Osteocyte (in vitro differentiated cells): Measurements from ENCODE around the gene KCNMB4. TPM values are rescaled to one million over a fixed set of nuclear protein-coding genes. Genes with fewer than 3 reads are reported as not detected.

ENCODE experiments used
- DNase-seq: peaks from one replicate; pipeline ENCODE4 v3.0.0; 2021; ENCODE audit warnings: mixed read lengths; ENCODE audit not compliant: unreplicated experiment; ENCODE audit errors: extremely low spot score
- H3K27ac Mint-ChIP-seq: one replicate; pipeline ENCODE4 v1.8.0; 2021; ENCODE audit warnings: mild to moderate bottlenecking, mixed read lengths; ENCODE audit not compliant: unreplicated experiment
- H3K27me3 Mint-ChIP-seq: one replicate; pipeline ENCODE4 v1.8.0; 2021; ENCODE audit warnings: mixed read lengths; ENCODE audit not compliant: unreplicated experiment
- H3K36me3 Mint-ChIP-seq: one replicate; pipeline ENCODE4 v1.8.0; 2021; ENCODE audit warnings: mixed read lengths; ENCODE audit not compliant: unreplicated experiment
- H3K4me1 Mint-ChIP-seq: one replicate; pipeline ENCODE4 v1.8.0; 2021; ENCODE audit warnings: mixed read lengths; ENCODE audit not compliant: unreplicated experiment
- H3K4me3 Mint-ChIP-seq: one replicate; pipeline ENCODE4 v1.8.0; 2021; ENCODE audit warnings: mild to moderate bottlenecking, moderate library complexity, mixed read lengths; ENCODE audit not compliant: unreplicated experiment
- H3K9me3 Mint-ChIP-seq: one replicate; pipeline ENCODE4 v1.8.0; 2021; ENCODE audit warnings: mixed read lengths; ENCODE audit not compliant: unreplicated experiment
- long read RNA-seq: library from polyadenylated mRNA; unstranded; transcript quantifications from one replicate; pipeline ENCODE4 v2.0.0, GENCODE V29; 2021
- total RNA-seq: library from RNA; stranded (reverse); gene quantifications from 2 replicates; pipeline ENCODE4 v1.2.1, GENCODE V29; 2021
- TF ChIP-seq, protein P1 (sequence below): fragments of 200-600 bp; sonication (generic); IDR thresholded peaks from 2 replicates; pipeline ENCODE4 v1.5.0; 2021; ENCODE audit warnings: antibody characterized with exemption, mild to moderate bottlenecking, moderate library complexity

The KCNMB4 gene, protein sequence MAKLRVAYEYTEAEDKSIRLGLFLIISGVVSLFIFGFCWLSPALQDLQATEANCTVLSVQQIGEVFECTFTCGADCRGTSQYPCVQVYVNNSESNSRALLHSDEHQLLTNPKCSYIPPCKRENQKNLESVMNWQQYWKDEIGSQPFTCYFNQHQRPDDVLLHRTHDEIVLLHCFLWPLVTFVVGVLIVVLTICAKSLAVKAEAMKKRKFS
- total RNA-seq: 1.1 and 1.5 TPM in 2 replicates
- long read RNA-seq, full-length matches to known transcripts: 1 of 1 reads
- long read RNA-seq, partial matches to known transcripts: 0 of 1 reads
- long read RNA-seq, other reads (novel, unspliced or antisense): 0 of 1 reads

DNA sequence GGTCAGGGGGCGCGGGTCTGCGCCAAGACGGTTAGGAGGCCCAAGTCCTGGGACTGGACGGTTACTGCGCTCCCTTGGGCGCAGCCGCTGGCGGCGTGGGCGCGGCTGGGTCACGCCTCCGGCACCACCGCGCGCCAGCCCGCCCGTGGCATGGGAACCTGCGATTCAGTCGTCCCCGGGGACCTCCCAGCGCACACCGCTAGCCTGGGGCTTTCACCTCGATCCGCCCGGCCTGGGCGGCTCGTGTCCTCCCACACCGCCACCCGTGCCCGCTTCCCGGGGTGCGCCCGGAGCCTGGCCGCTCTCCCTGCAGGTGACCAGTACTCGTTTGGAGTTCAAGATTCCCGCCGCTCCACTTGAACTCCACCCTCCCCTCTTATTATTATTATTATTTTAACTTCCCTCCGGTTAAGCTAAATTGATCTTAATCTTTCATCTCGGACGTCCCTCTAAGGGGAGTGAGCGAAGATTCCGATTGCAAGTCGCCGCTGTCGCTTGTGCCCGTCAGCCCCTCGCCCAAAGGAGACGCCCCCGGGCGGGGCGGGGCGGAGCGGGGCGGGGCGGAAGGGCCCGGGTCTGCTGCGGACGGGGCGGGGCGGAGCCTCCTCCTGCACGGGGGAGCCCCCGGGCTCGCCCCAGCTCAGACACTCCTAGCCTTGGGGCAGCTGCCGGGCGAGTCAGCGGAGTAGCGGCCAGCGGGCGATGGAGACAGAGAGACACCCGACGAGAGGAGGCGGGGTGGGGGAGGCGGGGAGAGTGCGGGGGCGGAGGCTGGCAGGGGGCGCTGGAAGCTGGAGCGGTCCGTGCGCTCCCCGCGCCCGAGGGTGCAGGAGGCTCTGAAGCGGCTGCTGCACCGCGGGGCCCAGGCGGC, at the start of gene KCNMB4:
KCNMB4 (plus strand) TSS at position 643 of the 871 bp plus-strand sequence. CDS start 445 bp downstream, outside the sequence.
- peaks cover 15% of the 10 kb centered on the region for H3K4me1 Mint-ChIP-seq
- no peak within 1 kb of the TSS for H3K27ac Mint-ChIP-seq
- H3K36me3 Mint-ChIP-seq: no peaks in the 10 kb centered on the region
- peaks cover 48% of the 10 kb centered on the region for H3K27me3 Mint-ChIP-seq
- DNase-seq: peak; percentile 85
- no peaks in the 10 kb centered on the region for H3K9me3 Mint-ChIP-seq
- H3K4me3 Mint-ChIP-seq: peak within 1 kb of the TSS; percentile 84
- TF ChIP-seq, protein P1, sequence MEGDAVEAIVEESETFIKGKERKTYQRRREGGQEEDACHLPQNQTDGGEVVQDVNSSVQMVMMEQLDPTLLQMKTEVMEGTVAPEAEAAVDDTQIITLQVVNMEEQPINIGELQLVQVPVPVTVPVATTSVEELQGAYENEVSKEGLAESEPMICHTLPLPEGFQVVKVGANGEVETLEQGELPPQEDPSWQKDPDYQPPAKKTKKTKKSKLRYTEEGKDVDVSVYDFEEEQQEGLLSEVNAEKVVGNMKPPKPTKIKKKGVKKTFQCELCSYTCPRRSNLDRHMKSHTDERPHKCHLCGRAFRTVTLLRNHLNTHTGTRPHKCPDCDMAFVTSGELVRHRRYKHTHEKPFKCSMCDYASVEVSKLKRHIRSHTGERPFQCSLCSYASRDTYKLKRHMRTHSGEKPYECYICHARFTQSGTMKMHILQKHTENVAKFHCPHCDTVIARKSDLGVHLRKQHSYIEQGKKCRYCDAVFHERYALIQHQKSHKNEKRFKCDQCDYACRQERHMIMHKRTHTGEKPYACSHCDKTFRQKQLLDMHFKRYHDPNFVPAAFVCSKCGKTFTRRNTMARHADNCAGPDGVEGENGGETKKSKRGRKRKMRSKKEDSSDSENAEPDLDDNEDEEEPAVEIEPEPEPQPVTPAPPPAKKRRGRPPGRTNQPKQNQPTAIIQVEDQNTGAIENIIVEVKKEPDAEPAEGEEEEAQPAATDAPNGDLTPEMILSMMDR: no peak

DNA sequence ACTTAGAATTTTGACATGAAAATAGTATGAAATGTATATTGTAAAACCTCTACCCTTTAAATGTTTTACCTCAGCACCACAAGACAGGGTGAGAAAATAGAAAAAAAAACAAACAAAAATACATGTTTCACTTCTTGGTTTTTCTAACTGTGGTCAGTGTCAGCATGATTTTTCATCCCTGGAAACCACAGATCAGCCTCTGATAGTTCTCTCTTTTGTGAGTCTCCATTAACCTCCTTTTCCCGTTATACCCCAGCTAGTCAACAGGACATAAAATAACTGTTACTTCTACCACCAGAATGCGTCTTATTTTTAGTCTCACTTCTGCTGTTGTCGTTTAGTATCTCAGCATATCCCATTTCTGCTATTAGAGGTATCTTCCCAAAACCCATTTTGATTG, 48.3 kb upstream of the KCNMB4 start:
- peaks cover 15% of the 10 kb centered on the region for H3K36me3 Mint-ChIP-seq
- no peaks in the 10 kb centered on the region for H3K27me3 Mint-ChIP-seq
- H3K27ac Mint-ChIP-seq: no peak overlapping the region
- no peak overlapping the region for H3K4me3 Mint-ChIP-seq
- DNase-seq: no peak
- H3K4me1 Mint-ChIP-seq: peaks cover 6% of the 10 kb centered on the region
- TF ChIP-seq, protein P1: no peak
- no peaks in the 10 kb centered on the region for H3K9me3 Mint-ChIP-seq

DNA sequence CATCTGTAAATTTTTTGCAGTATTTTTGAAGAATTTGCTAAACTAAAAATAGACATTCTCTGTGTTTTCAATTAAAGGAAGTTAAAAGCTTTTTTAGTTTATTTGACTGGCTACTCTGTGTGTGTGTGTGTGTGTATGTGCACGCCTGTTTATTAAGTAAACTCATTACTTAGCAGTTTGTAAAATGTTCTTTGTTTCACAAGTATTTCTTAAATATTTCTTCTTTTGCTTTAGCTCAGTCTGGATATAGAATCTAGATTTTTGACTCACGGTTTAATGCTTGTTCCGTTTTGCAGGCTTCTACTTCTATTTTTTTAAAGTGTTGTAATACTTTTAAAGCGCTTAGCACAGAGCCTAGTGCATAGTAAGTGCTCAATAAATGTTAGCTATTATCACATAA, 46.5 kb upstream of the KCNMB4 start:
- no peak overlapping the region for H3K4me3 Mint-ChIP-seq
- H3K27me3 Mint-ChIP-seq: no peaks in the 10 kb centered on the region
- TF ChIP-seq, protein P1: no peak
- peaks cover 6% of the 10 kb centered on the region for H3K4me1 Mint-ChIP-seq
- peaks cover 15% of the 10 kb centered on the region for H3K36me3 Mint-ChIP-seq
- no peak for DNase-seq
- no peaks in the 10 kb centered on the region for H3K9me3 Mint-ChIP-seq
- H3K27ac Mint-ChIP-seq: no peak overlapping the region

DNA sequence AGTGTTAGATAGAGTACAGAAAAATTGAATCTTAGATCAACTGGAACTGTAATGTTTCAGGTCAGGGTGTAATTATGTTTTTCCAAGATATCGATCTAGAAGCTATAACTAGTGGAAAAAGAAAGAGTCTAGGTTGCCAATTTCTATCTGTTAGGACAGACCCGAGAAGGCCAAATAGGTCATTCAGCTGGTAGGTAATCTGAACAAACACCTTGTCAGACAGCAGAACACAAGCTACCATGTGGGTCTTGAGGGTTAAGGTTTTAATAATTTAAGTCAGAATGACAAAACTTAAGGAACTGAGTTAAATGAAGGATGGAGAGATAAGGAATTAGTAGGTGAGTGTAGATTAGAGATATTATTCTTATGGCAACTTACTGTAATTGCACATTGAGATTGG, 44.9 kb upstream of the KCNMB4 start:
- Mint-ChIP-seq H3K27ac (no peak overlapping the region), H3K4me3 (no peak overlapping the region), H3K9me3 (no peaks in the 10 kb centered on the region), H3K4me1 (peaks cover 6% of the 10 kb centered on the region), H3K27me3 (no peaks in the 10 kb centered on the region), H3K36me3 (peaks cover 19% of the 10 kb centered on the region)
- TF ChIP-seq, protein P1: no peak
- no peak for DNase-seq

DNA sequence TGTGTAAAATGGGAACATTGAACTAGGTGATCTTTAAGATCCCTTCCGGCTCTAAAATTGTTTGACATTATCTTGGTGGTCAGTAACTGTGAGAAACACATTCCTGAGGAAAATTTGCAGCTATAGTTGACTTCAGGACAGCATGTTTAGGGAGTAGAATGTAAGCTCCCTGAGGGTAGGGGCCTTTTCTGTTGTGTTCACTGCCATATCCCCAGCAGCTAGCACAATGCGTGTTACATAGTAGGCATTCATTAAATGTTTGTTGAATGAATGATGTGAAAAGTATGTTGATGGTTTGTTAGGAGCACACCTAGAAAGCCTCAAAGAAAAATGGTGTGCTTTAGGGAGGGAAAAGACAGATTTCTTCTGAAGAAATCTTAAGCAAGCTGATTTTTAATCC, 38.5 kb upstream of the KCNMB4 start:
- no peak for DNase-seq
- Mint-ChIP-seq H3K4me3 (no peak overlapping the region), H3K9me3 (peaks cover 4% of the 10 kb centered on the region), H3K27me3 (no peaks in the 10 kb centered on the region), H3K27ac (no peak overlapping the region), H3K36me3 (peaks cover 33% of the 10 kb centered on the region), H3K4me1 (no peaks in the 10 kb centered on the region)
- TF ChIP-seq, protein P1: no peak
